H4 (cell line): Measurements from ENCODE around the gene CPNE5. TPM values are rescaled to one million over a fixed set of nuclear protein-coding genes. Genes with fewer than 3 reads are reported as not detected.

ENCODE experiments used
- DNase-seq: peaks from one replicate; pipeline ENCODE4 v3.0.0-alpha.2; 2015; ENCODE audit warnings: low spot score
- total RNA-seq: library from RNA; depleted of rRNA; stranded (reverse); fragments of >200 nt; shearing (Covaris generic); gene quantifications from 2 replicates; pipeline ENCODE4 v1.2.3, GENCODE V29; 2014

CPNE5 gene
- total RNA-seq, 1 experiment from 2014 or later: not detected

GRCh38 chr6:36745836-36746235 lies 93.4 kb downstream of the CPNE5 start:
- DNase-seq: no peak

- no peak for DNase-seq
These were observed 94.0 kb downstream of the CPNE5 start for GRCh38 chr6:36745283-36745682.

GRCh38 chr6:36744304-36744673 lies 95.0 kb downstream of the CPNE5 start:
- no peak for DNase-seq

GRCh38 chr6:36743538-36744303 lies 95.5 kb downstream of the CPNE5 start:
- DNase-seq: no peak

- no peak for DNase-seq
These were observed 96.2 kb downstream of the CPNE5 start for GRCh38 chr6:36743032-36743431.

GRCh38 chr6:36742146-36742545 lies 97.1 kb downstream of the CPNE5 start:
- DNase-seq: no peak

- no peak for DNase-seq
These were observed 98.4 kb downstream of the CPNE5 start for GRCh38 chr6:36740818-36741179.

GRCh38 chr6:36739947-36740817 lies 99.1 kb downstream of the CPNE5 start:
- DNase-seq: no peak

- no peak for DNase-seq
These were observed 101.1 kb downstream of the CPNE5 start for GRCh38 chr6:36738108-36738507.

GRCh38 chr6:36737043-36737785 lies 102.0 kb downstream of the CPNE5 start:
- no peak for DNase-seq

GRCh38 chr6:36735110-36736071 lies 103.9 kb downstream of the CPNE5 start:
- no peak for DNase-seq

- DNase-seq: no peak
These were observed 104.7 kb downstream of the CPNE5 start for GRCh38 chr6:36734486-36735060.

- no peak for DNase-seq
These were observed 105.9 kb downstream of the CPNE5 start for GRCh38 chr6:36733300-36733699.

- DNase-seq: no peak
These were observed 107.5 kb downstream of the CPNE5 start for GRCh38 chr6:36731622-36732310.

- DNase-seq: no peak
These were observed 108.5 kb downstream of the CPNE5 start for GRCh38 chr6:36730424-36731380.

GRCh38 chr6:36729161-36729524 lies 110.1 kb downstream of the CPNE5 start:
- DNase-seq: peak; percentile 34

GRCh38 chr6:36728289-36729160 lies 110.7 kb downstream of the CPNE5 start:
- no peak for DNase-seq

GRCh38 chr6:36727505-36728021 lies 111.7 kb downstream of the CPNE5 start:
- DNase-seq: peak; percentile 51
